Cardiac muscle cell (in vitro differentiated cells and primary cell): ENCODE data around the gene NLRP9. TPM values are rescaled to one million over a fixed set of nuclear protein-coding genes. Genes with fewer than 3 reads are reported as not detected.

Experiments used
- DNase-seq, 2 donors: peaks; one replicate each; pipeline versions ENCODE4 v3.0.0 to v3.0.0-alpha.2; 2010 to 2017; ENCODE audit warnings: low read depth in 1 of 2, low spot score in 1 of 2
- H3K27ac ChIP-seq: fragments of 200-600 bp; sonication (generic); 2 replicates; pipeline ENCODE4 v1.5.1; 2016
- H3K27me3 ChIP-seq: fragments of 200-600 bp; sonication (generic); 2 replicates; pipeline ENCODE4 v1.6.0; 2016; ENCODE audit warnings: control low read depth
- H3K36me3 ChIP-seq: fragments of 200-600 bp; sonication (generic); 2 replicates; pipeline ENCODE4 v1.5.1; 2016; ENCODE audit warnings: control low read depth
- H3K4me1 ChIP-seq: fragments of 200-600 bp; sonication (generic); 2 replicates; pipeline ENCODE4 v1.8.1; 2017; ENCODE audit warnings: low read depth, mild to moderate bottlenecking, mixed run types
- H3K4me3 ChIP-seq: fragments of 200-600 bp; sonication (generic); 2 replicates; pipeline ENCODE4 v1.5.1; 2016; ENCODE audit warnings: mild to moderate bottlenecking
- H3K9me3 ChIP-seq: fragments of 200-600 bp; sonication (generic); 2 replicates; pipeline ENCODE4 v1.5.1; 2017; ENCODE audit warnings: low read depth, mild to moderate bottlenecking, control low read depth
- CTCF ChIP-seq: IDR thresholded peaks from 2 replicates; pipeline ENCODE4 v1.5.1; 2012; ENCODE audit warnings: low read depth, mild to moderate bottlenecking, low read length
- polyA plus RNA-seq: library from polyadenylated mRNA; unstranded; fragments of >200 nt; fragmentation: Nextera tagmentation; extraction: Ambion mirVana; gene quantifications from 2 replicates; pipeline ENCODE4 v1.2.1, GENCODE V29; 2016
- total RNA-seq: library from RNA; depleted of rRNA; stranded (reverse); fragments of >200 nt; gene quantifications from 2 replicates; pipeline ENCODE4 v1.2.3, GENCODE V29; 2016

Gene NLRP9
- total and polyA plus RNA-seq, 2 experiments from 2014 or later = not detected

DNA sequence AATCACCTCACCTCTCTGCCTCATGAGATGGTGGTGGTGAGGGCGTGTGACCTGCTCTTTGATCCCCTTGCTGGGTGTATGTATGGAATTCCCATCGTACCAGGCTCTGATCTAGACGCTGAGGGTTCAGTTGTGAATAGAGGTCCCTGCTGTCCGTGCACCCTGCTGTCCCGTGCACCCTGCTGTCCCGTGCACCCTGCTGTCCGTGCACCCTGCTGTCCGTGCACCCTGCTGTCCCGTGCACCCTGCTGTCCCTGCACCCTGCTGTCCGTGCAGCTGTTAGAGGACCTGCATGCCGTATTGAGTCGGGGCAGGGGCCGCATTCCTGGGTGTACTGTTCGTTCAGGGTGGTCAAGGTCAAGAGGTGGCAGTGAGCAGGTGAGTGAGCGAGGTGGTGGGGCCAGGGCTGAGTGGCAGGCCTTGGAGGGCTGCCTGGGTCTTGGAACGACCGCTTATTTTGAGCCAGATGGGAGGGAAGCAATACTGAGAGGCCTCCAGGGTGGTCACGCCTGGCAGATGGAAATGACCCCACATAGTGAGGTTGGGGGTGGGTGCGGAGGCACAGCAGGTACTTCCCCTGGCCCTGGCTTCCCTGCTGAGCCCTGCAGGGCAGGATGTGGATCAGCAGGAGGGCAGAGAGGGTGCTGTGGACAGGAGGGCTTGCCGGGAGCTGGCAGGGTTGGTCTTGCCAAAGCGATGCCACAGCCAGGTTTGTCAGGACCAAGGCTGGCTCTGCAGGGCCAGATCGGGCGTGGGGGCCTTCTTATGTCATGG lies 67.7 kb downstream of the NLRP9 start:
- Histone ChIP-seq H3K4me3 (no peak overlapping the region), H3K9me3 (no peaks in the 10 kb centered on the region), H3K4me1 (peaks cover 3% of the 10 kb centered on the region), H3K36me3 (peaks cover 37% of the 10 kb centered on the region), H3K27ac (peak overlapping the region; percentile 46), H3K27me3 (no peaks in the 10 kb centered on the region)
- no peak for TF ChIP-seq CTCF
- DNase-seq = peak in 1 of 2 donors; percentile 20

DNA sequence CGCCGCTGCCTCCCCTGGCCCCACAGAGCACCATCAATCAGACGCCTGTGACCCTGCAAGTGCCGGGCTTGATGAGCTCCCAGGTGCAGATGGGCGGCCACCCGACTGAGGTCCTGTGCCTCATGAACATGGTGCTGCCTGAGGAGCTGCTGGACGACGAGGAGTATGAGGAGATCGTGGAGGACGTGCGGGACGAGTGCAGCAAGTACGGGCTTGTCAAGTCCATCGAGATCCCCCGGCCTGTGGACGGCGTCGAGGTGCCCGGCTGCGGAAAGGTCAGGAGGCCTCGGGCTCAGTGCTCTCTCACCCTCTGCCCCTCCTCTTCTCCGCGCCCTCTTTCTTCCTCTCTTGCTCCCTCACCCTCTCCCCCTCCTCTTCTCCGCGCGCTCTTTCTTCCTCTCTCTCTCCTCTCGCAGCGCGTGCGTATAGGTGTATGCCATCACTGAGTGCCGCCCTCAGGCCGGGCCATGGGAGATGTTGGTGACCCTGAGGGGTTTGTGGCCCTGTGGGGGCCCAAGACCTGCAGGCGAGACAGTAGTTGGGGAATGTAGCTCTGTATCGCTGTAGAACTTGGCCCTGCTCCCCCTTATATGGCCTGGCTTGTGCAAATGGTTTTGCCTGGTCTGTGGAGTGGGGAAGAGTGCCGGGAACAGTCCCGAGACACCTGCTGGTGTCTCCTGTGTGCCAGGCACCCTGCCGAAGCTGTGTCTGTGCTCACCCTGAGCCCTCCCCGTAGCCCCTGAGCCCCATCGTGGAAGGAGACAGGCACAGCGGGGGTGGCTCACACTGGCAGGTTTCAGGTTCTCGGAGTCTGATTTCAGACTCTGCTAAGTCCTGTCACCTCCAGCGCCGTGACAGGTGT lies 68.6 kb downstream of the NLRP9 start:
- no peak overlapping the region for H3K4me3 ChIP-seq
- no peaks in the 10 kb centered on the region for H3K9me3 ChIP-seq
- no peaks in the 10 kb centered on the region for H3K27me3 ChIP-seq
- peaks cover 37% of the 10 kb centered on the region for H3K36me3 ChIP-seq
- no peak for TF ChIP-seq CTCF
- H3K27ac ChIP-seq = no peak overlapping the region
- peaks cover 3% of the 10 kb centered on the region for H3K4me1 ChIP-seq
- DNase-seq = no peak

GRCh38 chr19:55668603-55669348 lies 69.4 kb downstream of the NLRP9 start:
- Histone ChIP-seq H3K9me3 (no peaks in the 10 kb centered on the region), H3K4me3 (no peak overlapping the region), H3K36me3 (peaks cover 42% of the 10 kb centered on the region), H3K27me3 (no peaks in the 10 kb centered on the region), H3K27ac (no peak overlapping the region), H3K4me1 (no peaks in the 10 kb centered on the region)
- DNase-seq = no peak
- no peak for TF ChIP-seq CTCF

- no peak for TF ChIP-seq CTCF
- no peaks in the 10 kb centered on the region for H3K9me3 ChIP-seq
- no peaks in the 10 kb centered on the region for H3K27me3 ChIP-seq
- no peak overlapping the region for H3K4me3 ChIP-seq
- H3K4me1 ChIP-seq = no peaks in the 10 kb centered on the region
- peaks cover 47% of the 10 kb centered on the region for H3K36me3 ChIP-seq
- no peak for DNase-seq
- H3K27ac ChIP-seq = peak overlapping the region; percentile 9
Observed at GRCh38 chr19:55667958-55668357, 70.2 kb downstream of the NLRP9 start.

GRCh38 chr19:55667511-55667910 lies 70.7 kb downstream of the NLRP9 start:
- no peak for TF ChIP-seq CTCF
- no peak for DNase-seq
- Histone ChIP-seq H3K27me3 (no peaks in the 10 kb centered on the region), H3K9me3 (no peaks in the 10 kb centered on the region), H3K4me3 (no peak overlapping the region), H3K4me1 (no peaks in the 10 kb centered on the region), H3K27ac (peak overlapping the region; percentile 9), H3K36me3 (peaks cover 52% of the 10 kb centered on the region)
